Heart left ventricle (tissue), 13 donors: ENCODE results near the gene CMTM3.

Experiments
- POLR2A ChIP-seq, 2 donors: fragments of 450-650 bp; IDR thresholded peaks; one replicate each; pipeline ENCODE4 v1.6.1; 2017; ENCODE audit warnings: antibody characterized with exemption in 2 of 2, mild to moderate bottlenecking in 2 of 2, moderate library complexity in 2 of 2
- TF ChIP-seq, protein P1 (sequence below), 12 donors: fragments of 200-600 bp; sonication (generic) in 4 of 12; IDR thresholded peaks; one replicate each; pipeline versions ENCODE4 v1.5.0 to v1.8.0; 2018 to 2022; ENCODE audit warnings: antibody characterized with exemption in 12 of 12, mild to moderate bottlenecking in 5 of 12
- donor health status: ischemic (EF 13 %, LVEDD 7.1; RV severe dilation, severe dysfunction).
- donor health status: DM: no; HTN: yes; CAD: no.
- donor health status: DM: no; HTN: no; CAD: no.
- donor health status: ischemic (EF 25% LVEDD 6.9; RV normal size, moderate dysfunction).
- donor health status: ischemic (EF 25% LVEDD 5.7; RV mildly dilated, moderate dysfunction).
- donor health status: ischemic (EF 35%, LVEDD 5.7; RV mildly dilated, moderate dysfunction).
- donor health status: nonischemic (EF 11% LVEDD 7.7; RV severe dilation, severe dysfunction).
- donor health status: DM: yes; HTN: yes; CAD: no.
- donor health status: PGD.
- donor health status: ischemic (EF 29% LVEDD 5.4; RV normal size, mild dysfunction).
- donor health status: nonischemic (EF 23%, LVEDD 6.1; RV moderate dilation, normal function).

DNA sequence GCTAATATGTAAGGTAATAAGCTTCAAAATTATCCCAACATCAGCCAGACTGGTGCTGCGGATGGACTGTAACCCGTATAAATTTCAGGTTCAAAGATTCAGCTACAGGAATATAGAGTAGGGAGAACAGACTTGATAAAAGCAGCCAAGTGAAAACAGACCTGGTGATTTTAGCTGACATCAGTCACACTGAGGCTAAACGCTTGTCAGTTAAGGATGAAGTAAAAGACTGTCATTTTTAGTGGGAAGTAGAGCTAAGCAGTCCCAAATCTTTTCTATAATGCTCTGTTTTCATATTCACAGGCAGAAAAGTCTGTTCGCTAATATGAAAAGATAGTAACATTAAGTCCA is 56.7 kb downstream of the CMTM3 start:
- TF ChIP-seq, protein P1, sequence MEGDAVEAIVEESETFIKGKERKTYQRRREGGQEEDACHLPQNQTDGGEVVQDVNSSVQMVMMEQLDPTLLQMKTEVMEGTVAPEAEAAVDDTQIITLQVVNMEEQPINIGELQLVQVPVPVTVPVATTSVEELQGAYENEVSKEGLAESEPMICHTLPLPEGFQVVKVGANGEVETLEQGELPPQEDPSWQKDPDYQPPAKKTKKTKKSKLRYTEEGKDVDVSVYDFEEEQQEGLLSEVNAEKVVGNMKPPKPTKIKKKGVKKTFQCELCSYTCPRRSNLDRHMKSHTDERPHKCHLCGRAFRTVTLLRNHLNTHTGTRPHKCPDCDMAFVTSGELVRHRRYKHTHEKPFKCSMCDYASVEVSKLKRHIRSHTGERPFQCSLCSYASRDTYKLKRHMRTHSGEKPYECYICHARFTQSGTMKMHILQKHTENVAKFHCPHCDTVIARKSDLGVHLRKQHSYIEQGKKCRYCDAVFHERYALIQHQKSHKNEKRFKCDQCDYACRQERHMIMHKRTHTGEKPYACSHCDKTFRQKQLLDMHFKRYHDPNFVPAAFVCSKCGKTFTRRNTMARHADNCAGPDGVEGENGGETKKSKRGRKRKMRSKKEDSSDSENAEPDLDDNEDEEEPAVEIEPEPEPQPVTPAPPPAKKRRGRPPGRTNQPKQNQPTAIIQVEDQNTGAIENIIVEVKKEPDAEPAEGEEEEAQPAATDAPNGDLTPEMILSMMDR (IDR thresholded peaks at IDR 0.05): no peak
- no peak for TF ChIP-seq POLR2A (IDR thresholded peaks at IDR 0.05)
